Measurements from ENCODE around the gene LDB2. TPM values are rescaled to one million over a fixed set of nuclear protein-coding genes. Genes with fewer than 3 reads are reported as not detected.
A peak's percentile ranks its signal among the peaks of the same experiment; 100 is the strongest.
"Not testable (repeated sequence)": the region's sequence is repeated elsewhere in the genome, so short reads cannot be mapped to it uniquely, and the experiment has no call there.

LDB2 gene
- total RNA-seq, 1 donor from 2014 or later, result not detected

DNA sequence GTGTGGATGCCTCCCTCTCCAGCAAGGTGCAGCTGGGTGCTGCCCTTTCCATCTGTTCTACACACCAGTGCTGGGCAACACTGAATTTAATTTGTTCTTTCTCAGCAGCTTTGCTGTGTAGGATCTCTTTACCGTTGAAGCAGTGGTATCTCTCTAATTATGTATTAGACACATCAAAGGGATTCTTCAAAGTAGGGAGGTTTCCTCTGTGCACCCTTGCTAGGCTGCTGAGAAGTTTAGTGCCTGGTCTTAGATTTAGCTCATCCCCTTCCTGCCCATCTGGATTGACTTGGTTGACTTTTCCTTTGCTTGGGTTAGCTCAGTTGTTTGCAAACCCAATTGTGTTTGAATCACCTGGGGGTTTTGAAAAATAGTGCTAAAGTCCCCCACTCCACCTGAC is 27.8 kb upstream of the LDB2 start:
- Mint-ChIP-seq H3K27ac (no peak overlapping the region), H3K36me3 (ENCODE audit: insufficient read depth) (no peaks in the 10 kb centered on the region), H3K27me3 (no peaks in the 10 kb centered on the region), H3K9me3 (ENCODE audit: low read depth) (no peaks in the 10 kb centered on the region), H3K4me3 (ENCODE audit: low read depth) (no peak overlapping the region), H3K4me1 (ENCODE audit: low read depth) (peaks cover 3% of the 10 kb centered on the region)
- no peak for DNase-seq (ENCODE audit: low spot score, unreplicated experiment)
- TF ChIP-seq, protein P1, sequence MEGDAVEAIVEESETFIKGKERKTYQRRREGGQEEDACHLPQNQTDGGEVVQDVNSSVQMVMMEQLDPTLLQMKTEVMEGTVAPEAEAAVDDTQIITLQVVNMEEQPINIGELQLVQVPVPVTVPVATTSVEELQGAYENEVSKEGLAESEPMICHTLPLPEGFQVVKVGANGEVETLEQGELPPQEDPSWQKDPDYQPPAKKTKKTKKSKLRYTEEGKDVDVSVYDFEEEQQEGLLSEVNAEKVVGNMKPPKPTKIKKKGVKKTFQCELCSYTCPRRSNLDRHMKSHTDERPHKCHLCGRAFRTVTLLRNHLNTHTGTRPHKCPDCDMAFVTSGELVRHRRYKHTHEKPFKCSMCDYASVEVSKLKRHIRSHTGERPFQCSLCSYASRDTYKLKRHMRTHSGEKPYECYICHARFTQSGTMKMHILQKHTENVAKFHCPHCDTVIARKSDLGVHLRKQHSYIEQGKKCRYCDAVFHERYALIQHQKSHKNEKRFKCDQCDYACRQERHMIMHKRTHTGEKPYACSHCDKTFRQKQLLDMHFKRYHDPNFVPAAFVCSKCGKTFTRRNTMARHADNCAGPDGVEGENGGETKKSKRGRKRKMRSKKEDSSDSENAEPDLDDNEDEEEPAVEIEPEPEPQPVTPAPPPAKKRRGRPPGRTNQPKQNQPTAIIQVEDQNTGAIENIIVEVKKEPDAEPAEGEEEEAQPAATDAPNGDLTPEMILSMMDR (IDR thresholded peaks at IDR 0.05; ENCODE audit: unreplicated experiment), result no peak

DNA sequence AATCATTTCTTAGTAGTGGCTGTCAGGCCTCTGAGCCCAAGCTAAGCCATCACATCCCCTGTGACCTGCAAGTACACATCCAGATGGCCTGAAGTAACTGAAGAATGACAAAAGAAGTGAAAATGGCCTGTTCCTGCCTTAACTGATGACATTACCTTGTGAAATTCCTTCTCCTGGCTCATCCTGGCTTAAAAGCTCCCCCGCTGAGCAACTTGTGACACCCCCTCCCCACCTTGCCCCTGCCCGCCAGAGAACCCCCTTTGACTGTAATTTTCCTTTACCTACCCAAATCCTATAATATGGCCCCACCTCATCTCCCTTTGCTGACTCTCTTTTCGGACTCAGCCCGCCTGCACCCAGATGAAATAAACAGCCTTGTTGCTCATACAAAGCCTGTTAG is 20.3 kb upstream of the LDB2 start:
- not testable (repeated sequence) for H3K27ac Mint-ChIP-seq; H3K36me3 Mint-ChIP-seq (ENCODE audit: insufficient read depth); H3K4me1 Mint-ChIP-seq (ENCODE audit: low read depth); H3K4me3 Mint-ChIP-seq (ENCODE audit: low read depth); H3K9me3 Mint-ChIP-seq (ENCODE audit: low read depth); H3K27me3 Mint-ChIP-seq; DNase-seq (ENCODE audit: low spot score, unreplicated experiment)

DNA sequence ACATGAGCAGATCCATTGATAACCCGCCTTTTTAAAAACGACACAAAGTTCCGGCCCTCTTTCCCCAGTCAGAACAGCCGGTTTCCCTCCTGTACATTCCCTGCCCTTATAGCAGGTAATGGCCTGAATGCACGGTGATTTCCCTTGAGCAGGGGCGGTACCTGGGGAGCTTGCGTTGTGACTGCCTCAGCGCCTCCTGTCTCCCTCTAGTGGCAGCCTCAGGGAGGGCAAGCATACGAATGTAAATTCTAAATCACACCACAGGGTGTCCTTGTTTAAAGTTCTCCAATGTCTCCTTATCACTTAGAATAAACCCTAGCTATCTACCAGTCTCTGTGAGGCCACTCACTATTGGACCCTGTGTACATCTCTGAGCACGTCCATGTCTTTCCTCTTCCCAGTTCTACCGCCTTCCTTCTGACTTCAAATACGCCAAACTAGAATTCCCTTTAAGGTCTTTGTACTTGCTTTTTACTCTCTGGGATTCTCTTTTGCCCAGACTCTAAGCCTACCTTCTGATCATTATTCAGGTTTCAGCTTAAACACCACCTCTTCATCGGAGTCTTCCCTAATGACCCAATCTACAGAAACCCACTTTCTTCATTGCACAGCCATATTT is 18.4 kb upstream of the LDB2 start:
- no peaks in the 10 kb centered on the region for H3K36me3 Mint-ChIP-seq (ENCODE audit: insufficient read depth)
- peaks cover 4% of the 10 kb centered on the region for H3K9me3 Mint-ChIP-seq (ENCODE audit: low read depth)
- no peak overlapping the region for H3K4me3 Mint-ChIP-seq (ENCODE audit: low read depth)
- TF ChIP-seq, protein P1 (IDR thresholded peaks at IDR 0.05; ENCODE audit: unreplicated experiment), result peak; percentile 84
- H3K27ac Mint-ChIP-seq, result no peak overlapping the region
- peaks cover 8% of the 10 kb centered on the region for H3K27me3 Mint-ChIP-seq
- no peaks in the 10 kb centered on the region for H3K4me1 Mint-ChIP-seq (ENCODE audit: low read depth)
- peak; percentile 33 for DNase-seq (ENCODE audit: low spot score, unreplicated experiment)

DNA sequence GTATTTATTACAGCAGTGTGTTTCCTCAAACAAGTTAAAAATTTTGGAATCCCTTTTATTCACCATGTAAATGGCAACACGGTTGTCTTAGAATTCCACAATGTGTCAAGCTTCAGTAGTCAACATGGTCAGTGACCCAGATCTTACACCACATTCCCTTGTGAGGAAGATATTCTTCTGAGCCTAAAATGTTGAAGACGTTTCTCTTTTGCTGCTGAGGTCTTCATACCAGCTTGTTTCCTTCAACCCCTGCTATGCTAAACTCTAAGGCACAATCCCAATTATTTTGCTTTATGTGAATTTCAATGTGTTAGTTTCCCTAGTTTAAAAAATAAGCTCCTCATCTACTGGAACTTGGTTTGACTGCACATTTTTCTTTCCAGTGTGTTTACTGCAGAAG is 17.6 kb upstream of the LDB2 start:
- Mint-ChIP-seq H3K36me3 (ENCODE audit: insufficient read depth) (no peaks in the 10 kb centered on the region), H3K4me1 (ENCODE audit: low read depth) (no peaks in the 10 kb centered on the region), H3K4me3 (ENCODE audit: low read depth) (no peak overlapping the region), H3K27me3 (peaks cover 8% of the 10 kb centered on the region), H3K9me3 (ENCODE audit: low read depth) (peaks cover 4% of the 10 kb centered on the region), H3K27ac (no peak overlapping the region)
- TF ChIP-seq, protein P1 (IDR thresholded peaks at IDR 0.05; ENCODE audit: unreplicated experiment), result no peak
- no peak for DNase-seq (ENCODE audit: low spot score, unreplicated experiment)

DNA sequence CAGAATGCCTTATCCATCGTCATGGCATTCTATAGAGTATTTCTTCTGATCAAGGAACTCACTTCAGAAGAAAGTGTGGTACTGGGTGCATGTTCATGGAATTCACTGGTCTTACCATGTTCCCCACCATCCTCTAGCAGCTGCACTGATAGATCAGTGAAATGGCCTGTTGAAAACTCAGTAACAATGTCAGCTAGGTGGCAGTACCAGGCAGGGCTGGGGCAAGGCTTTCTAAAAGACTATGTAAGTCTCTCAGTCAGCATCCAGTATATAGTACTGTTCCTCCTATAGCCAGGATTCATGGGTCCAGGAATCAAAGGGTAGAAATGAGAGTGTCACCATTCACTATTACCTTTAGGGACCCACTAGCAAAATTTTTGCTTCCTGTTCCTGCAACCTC is 15.8 kb upstream of the LDB2 start:
- no peak for DNase-seq (ENCODE audit: low spot score, unreplicated experiment)
- H3K4me3 Mint-ChIP-seq (ENCODE audit: low read depth), result no peak overlapping the region
- no peaks in the 10 kb centered on the region for H3K4me1 Mint-ChIP-seq (ENCODE audit: low read depth)
- TF ChIP-seq, protein P1 (IDR thresholded peaks at IDR 0.05; ENCODE audit: unreplicated experiment), result no peak
- peaks cover 4% of the 10 kb centered on the region for H3K9me3 Mint-ChIP-seq (ENCODE audit: low read depth)
- no peaks in the 10 kb centered on the region for H3K36me3 Mint-ChIP-seq (ENCODE audit: insufficient read depth)
- H3K27me3 Mint-ChIP-seq, result peaks cover 17% of the 10 kb centered on the region
- H3K27ac Mint-ChIP-seq, result no peak overlapping the region

DNA sequence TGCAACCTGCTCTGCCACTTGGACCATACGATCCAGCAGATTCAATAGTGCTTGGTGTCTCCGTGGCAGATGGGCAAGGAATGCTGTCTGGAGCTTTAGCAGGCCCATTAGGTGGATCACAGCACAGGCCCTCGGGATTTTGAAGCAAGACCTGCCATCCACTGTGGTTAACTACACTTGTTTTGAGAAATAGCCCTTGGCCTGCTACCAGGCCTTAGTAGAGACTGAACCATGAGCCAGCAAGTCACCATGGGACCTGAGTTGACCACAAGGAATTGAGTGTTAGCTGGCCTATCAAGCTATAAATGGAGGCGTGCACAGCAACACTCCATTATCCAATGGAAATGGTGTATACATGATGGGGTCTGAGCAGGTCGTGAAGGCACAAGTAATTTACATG is 14.5 kb upstream of the LDB2 start:
- Mint-ChIP-seq H3K4me1 (ENCODE audit: low read depth) (no peaks in the 10 kb centered on the region), H3K27ac (no peak overlapping the region), H3K9me3 (ENCODE audit: low read depth) (peaks cover 4% of the 10 kb centered on the region), H3K36me3 (ENCODE audit: insufficient read depth) (no peaks in the 10 kb centered on the region), H3K27me3 (peaks cover 15% of the 10 kb centered on the region), H3K4me3 (ENCODE audit: low read depth) (no peak overlapping the region)
- TF ChIP-seq, protein P1 (IDR thresholded peaks at IDR 0.05; ENCODE audit: unreplicated experiment), result no peak
- DNase-seq (ENCODE audit: low spot score, unreplicated experiment), result no peak

All from progenitor cell of endocrine pancreas (in vitro differentiated cells).